ENCODE results near the gene ATP13A3. TPM values are rescaled to one million over a fixed set of nuclear protein-coding genes. Genes with fewer than 3 reads are reported as not detected.

The ATP13A3 gene
- total and polyA plus RNA-seq, 2 experiments from 2014 or later = 20.0 to 202 TPM

DNA sequence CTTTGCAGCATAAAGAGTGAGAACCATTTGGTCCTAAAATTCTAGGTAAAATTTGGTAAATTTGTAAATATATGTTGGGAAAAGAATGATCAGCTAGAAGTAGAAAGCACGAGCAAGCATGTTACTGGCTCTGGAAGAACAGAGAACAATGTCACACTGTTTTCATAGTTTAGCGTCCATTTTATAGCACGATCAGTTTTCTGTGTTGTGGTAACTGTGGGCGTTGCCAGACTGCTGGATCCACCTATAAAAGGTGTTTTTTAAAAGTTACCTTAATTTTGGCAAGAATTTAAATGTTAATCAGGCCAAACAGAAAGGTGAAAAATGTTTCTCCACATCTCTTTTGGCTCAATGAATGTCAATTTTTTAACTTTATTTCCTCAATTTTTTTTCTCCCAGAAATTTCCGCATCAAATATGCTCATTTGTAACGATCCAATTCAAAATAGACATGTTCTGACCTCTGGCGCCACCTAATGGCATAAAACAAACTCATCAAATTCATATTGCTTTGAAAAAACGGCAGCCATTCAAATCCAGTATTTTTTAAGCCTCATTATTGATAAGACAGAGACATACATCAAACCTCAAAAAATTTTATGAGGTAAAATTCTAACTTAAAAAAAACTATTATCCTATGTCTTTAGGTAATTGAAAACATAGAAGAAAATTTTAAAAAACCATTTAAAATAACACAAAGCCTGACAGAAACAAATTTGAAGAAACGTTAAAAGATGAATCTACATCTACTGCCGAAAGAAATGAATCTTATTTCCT lies 82.2 kb downstream of the ATP13A3 start:
- H3F3A ChIP-seq (replicated peaks; ENCODE audit: low read depth) = no peaks in the 10 kb centered on the region
- no peaks in the 10 kb centered on the region for H3K9me2 ChIP-seq (ENCODE audit: insufficient read depth)
- H3K27me3 ChIP-seq (ENCODE audit: insufficient read depth) = peaks cover 5% of the 10 kb centered on the region
- Mint-ChIP-seq H3K9me3 (no peaks in the 10 kb centered on the region), H3K27me3 (ENCODE audit: insufficient read depth, low read depth, poor library complexity) (peaks cover 5% of the 10 kb centered on the region), H3K4me3 (no peak overlapping the region), H3K4me1 (peaks cover 2% of the 10 kb centered on the region), H3K36me3 (ENCODE audit: low read depth) (peaks cover 14% of the 10 kb centered on the region; the same call in 2 of the 3 replicates), H3K27ac (no peak overlapping the region)
- H3K4me2 ChIP-seq = no peak overlapping the region
- H3K4me1 ChIP-seq (ENCODE audit: insufficient read depth) = peaks cover 2% of the 10 kb centered on the region; the same call in 1 of the 2 replicates
- H4K20me1 ChIP-seq (replicated peaks; ENCODE audit: insufficient read depth) = no peaks in the 10 kb centered on the region
- no peak overlapping the region for H2AFZ ChIP-seq
- TF ChIP-seq JUNB (IDR thresholded peaks at IDR 0.05; ENCODE audit: unreplicated experiment) (no peak), CREB1 (CRISPR knock-in tag; IDR thresholded peaks at IDR 0.05; ENCODE audit: low read depth) (no peak), NANOG (IDR thresholded peaks at IDR 0.05; ENCODE audit: borderline replicate concordance) (no peak), ETS1 (IDR thresholded peaks at IDR 0.05) (no peak)
- TF ChIP-seq, protein P1, sequence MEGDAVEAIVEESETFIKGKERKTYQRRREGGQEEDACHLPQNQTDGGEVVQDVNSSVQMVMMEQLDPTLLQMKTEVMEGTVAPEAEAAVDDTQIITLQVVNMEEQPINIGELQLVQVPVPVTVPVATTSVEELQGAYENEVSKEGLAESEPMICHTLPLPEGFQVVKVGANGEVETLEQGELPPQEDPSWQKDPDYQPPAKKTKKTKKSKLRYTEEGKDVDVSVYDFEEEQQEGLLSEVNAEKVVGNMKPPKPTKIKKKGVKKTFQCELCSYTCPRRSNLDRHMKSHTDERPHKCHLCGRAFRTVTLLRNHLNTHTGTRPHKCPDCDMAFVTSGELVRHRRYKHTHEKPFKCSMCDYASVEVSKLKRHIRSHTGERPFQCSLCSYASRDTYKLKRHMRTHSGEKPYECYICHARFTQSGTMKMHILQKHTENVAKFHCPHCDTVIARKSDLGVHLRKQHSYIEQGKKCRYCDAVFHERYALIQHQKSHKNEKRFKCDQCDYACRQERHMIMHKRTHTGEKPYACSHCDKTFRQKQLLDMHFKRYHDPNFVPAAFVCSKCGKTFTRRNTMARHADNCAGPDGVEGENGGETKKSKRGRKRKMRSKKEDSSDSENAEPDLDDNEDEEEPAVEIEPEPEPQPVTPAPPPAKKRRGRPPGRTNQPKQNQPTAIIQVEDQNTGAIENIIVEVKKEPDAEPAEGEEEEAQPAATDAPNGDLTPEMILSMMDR (conservative IDR thresholded peaks at IDR 0.05; ENCODE audit: low read depth in 2 of 2) = peak; percentile 67 to 87
- TF ChIP-seq, protein P2, sequence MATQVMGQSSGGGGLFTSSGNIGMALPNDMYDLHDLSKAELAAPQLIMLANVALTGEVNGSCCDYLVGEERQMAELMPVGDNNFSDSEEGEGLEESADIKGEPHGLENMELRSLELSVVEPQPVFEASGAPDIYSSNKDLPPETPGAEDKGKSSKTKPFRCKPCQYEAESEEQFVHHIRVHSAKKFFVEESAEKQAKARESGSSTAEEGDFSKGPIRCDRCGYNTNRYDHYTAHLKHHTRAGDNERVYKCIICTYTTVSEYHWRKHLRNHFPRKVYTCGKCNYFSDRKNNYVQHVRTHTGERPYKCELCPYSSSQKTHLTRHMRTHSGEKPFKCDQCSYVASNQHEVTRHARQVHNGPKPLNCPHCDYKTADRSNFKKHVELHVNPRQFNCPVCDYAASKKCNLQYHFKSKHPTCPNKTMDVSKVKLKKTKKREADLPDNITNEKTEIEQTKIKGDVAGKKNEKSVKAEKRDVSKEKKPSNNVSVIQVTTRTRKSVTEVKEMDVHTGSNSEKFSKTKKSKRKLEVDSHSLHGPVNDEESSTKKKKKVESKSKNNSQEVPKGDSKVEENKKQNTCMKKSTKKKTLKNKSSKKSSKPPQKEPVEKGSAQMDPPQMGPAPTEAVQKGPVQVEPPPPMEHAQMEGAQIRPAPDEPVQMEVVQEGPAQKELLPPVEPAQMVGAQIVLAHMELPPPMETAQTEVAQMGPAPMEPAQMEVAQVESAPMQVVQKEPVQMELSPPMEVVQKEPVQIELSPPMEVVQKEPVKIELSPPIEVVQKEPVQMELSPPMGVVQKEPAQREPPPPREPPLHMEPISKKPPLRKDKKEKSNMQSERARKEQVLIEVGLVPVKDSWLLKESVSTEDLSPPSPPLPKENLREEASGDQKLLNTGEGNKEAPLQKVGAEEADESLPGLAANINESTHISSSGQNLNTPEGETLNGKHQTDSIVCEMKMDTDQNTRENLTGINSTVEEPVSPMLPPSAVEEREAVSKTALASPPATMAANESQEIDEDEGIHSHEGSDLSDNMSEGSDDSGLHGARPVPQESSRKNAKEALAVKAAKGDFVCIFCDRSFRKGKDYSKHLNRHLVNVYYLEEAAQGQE (IDR thresholded peaks at IDR 0.05; ENCODE audit: unreplicated experiment) = no peak
- DNase-seq (ENCODE audit: low spot score) = peak; percentile 62
- no peak overlapping the region for H3K27ac ChIP-seq (ENCODE audit: low read depth)
- no peak overlapping the region for H3K4me3 ChIP-seq
- no peaks in the 10 kb centered on the region for H3K79me2 ChIP-seq (replicated peaks; ENCODE audit: insufficient read depth)
- no peaks in the 10 kb centered on the region; the same call in none of the 2 replicates for H3K36me3 ChIP-seq (ENCODE audit: insufficient read depth)
- ATAC-seq = no peak

- Mint-ChIP-seq H3K36me3 (ENCODE audit: low read depth) (peaks cover 7% of the 10 kb centered on the region; the same call in 1 of the 3 replicates), H3K9me3 (no peaks in the 10 kb centered on the region), H3K4me1 (peaks cover 9% of the 10 kb centered on the region), H3K27ac (no peak overlapping the region), H3K27me3 (ENCODE audit: insufficient read depth, low read depth, poor library complexity) (peaks cover 27% of the 10 kb centered on the region), H3K4me3 (no peak overlapping the region)
- ATAC-seq (no peak), DNase-seq (ENCODE audit: low spot score) (no peak)
- H3K79me2 ChIP-seq (replicated peaks; ENCODE audit: insufficient read depth) = no peaks in the 10 kb centered on the region
- no peaks in the 10 kb centered on the region; the same call in none of the 2 replicates for H3K36me3 ChIP-seq (ENCODE audit: insufficient read depth)
- no peaks in the 10 kb centered on the region for H3F3A ChIP-seq (replicated peaks; ENCODE audit: low read depth)
- no peak overlapping the region for H3K27ac ChIP-seq (ENCODE audit: low read depth)
- no peak overlapping the region for H3K4me3 ChIP-seq
- TF ChIP-seq JUNB (IDR thresholded peaks at IDR 0.05; ENCODE audit: unreplicated experiment) (no peak), STAT1 (IDR thresholded peaks at IDR 0.05; ENCODE audit: unreplicated experiment) (no peak), POLR2AphosphoS5 (IDR thresholded peaks at IDR 0.05; ENCODE audit: low read depth) (0 out of 2 replicates have a peak, but pooled peaks have one; percentile 6), EZH2 (IDR thresholded peaks at IDR 0.05; ENCODE audit: low read depth, unreplicated experiment) (no peak)
- H3K4me2 ChIP-seq = no peak overlapping the region
- H3K9me2 ChIP-seq (ENCODE audit: insufficient read depth) = no peaks in the 10 kb centered on the region
- H3K4me1 ChIP-seq (ENCODE audit: insufficient read depth) = peaks cover 14% of the 10 kb centered on the region; the same call in 1 of the 2 replicates
- H4K20me1 ChIP-seq (replicated peaks; ENCODE audit: insufficient read depth) = no peaks in the 10 kb centered on the region
- peaks cover 32% of the 10 kb centered on the region for H3K27me3 ChIP-seq (ENCODE audit: insufficient read depth)
- H2AFZ ChIP-seq = no peak overlapping the region
Observed at GRCh38 chr3:194401868-194402329, 84.9 kb downstream of the ATP13A3 start.
